ENCODE data around the gene CACNA1S. TPM values are rescaled to one million over a fixed set of nuclear protein-coding genes. Genes with fewer than 3 reads are reported as not detected.

The CACNA1S gene
- total RNA-seq, 1 donor from 2014 or later = 0.55 TPM

GRCh38 chr1:201154389-201155165 is 42.4 kb upstream of the CACNA1S start, which contains the start of gene TMEM9:
Gene TMEM9, minus strand, starts transcription at chr1:201154474. Its CDS starts 551 bp downstream, at chr1:201153923.
- no peaks in the 10 kb centered on the region for H3K27me3 ChIP-seq
- no peaks in the 10 kb centered on the region for H3K9me3 ChIP-seq
- peaks cover 13% of the 10 kb centered on the region for H3K4me1 ChIP-seq
- H3K4me3 ChIP-seq = peak within 1 kb of the TSS; percentile 82
- DNase-seq = peak; percentile 97
- H3K36me3 ChIP-seq = peaks cover 8% of the 10 kb centered on the region
- TF ChIP-seq, protein P1, sequence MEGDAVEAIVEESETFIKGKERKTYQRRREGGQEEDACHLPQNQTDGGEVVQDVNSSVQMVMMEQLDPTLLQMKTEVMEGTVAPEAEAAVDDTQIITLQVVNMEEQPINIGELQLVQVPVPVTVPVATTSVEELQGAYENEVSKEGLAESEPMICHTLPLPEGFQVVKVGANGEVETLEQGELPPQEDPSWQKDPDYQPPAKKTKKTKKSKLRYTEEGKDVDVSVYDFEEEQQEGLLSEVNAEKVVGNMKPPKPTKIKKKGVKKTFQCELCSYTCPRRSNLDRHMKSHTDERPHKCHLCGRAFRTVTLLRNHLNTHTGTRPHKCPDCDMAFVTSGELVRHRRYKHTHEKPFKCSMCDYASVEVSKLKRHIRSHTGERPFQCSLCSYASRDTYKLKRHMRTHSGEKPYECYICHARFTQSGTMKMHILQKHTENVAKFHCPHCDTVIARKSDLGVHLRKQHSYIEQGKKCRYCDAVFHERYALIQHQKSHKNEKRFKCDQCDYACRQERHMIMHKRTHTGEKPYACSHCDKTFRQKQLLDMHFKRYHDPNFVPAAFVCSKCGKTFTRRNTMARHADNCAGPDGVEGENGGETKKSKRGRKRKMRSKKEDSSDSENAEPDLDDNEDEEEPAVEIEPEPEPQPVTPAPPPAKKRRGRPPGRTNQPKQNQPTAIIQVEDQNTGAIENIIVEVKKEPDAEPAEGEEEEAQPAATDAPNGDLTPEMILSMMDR (IDR thresholded peaks at IDR 0.05) = no peak
- intact Hi-C loops (cut with DNase I) = no loop called here
- peak within 1 kb of the TSS; percentile 86 for H3K27ac ChIP-seq
- peak; percentile 94 for ATAC-seq

GRCh38 chr1:201153474-201154388 is 41.5 kb upstream of the CACNA1S start:
- H3K4me1 ChIP-seq = peaks cover 13% of the 10 kb centered on the region
- peak; percentile 82 for ATAC-seq
- no peaks in the 10 kb centered on the region for H3K27me3 ChIP-seq
- TF ChIP-seq, protein P1 (IDR thresholded peaks at IDR 0.05) = no peak
- DNase-seq = no peak
- no peaks in the 10 kb centered on the region for H3K9me3 ChIP-seq
- peak overlapping the region; percentile 82 for H3K4me3 ChIP-seq
- intact Hi-C loops (cut with DNase I) = loop anchor here (2.0 kb wide), 1 partner anchor 29 kb away; no protein-coding TSS in a partner anchor
- H3K27ac ChIP-seq = peak overlapping the region; percentile 86
- H3K36me3 ChIP-seq = peaks cover 10% of the 10 kb centered on the region

GRCh38 chr1:201149400-201149799 is 37.2 kb upstream of the CACNA1S start:
- H3K4me1 ChIP-seq = peaks cover 9% of the 10 kb centered on the region
- no peak overlapping the region for H3K27ac ChIP-seq
- peak; percentile 7 for DNase-seq
- intact Hi-C loops (cut with DNase I) = no loop called here
- peaks cover 43% of the 10 kb centered on the region for H3K36me3 ChIP-seq
- TF ChIP-seq, protein P1 (IDR thresholded peaks at IDR 0.05) = peak; percentile 30
- no peaks in the 10 kb centered on the region for H3K27me3 ChIP-seq
- no peaks in the 10 kb centered on the region for H3K9me3 ChIP-seq
- ATAC-seq = peak; percentile 8
- H3K4me3 ChIP-seq = no peak overlapping the region

DNA sequence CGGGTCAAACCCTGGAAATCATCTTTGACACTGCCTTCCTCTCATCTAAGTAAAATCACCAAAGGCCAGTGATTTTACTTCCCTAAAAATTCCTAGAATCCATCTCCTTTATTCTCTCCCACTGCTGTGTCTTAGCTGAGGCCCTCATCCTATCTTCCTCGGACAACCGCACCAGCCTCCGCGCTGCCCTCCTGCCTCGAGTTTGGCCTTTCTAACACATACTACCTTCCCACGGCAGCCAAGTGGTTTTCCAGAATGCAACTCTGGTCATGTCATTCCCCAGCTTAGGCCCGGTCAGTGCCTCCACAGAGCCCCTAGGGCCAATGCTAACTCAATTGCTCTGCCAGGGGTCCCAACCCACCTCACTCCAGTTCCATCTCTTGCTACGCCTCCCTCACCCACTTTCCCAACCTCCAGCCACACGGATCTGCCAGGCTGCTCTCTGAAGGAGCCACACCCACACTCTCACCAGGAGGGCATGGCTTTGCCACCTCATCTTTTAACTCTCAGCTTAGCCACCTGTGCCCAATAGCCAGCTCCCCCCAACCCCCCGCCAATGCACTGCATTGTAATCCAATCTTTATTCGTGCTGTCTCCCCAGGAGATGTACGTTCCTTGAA is 35.3 kb upstream of the CACNA1S start:
- ATAC-seq = no peak

More for the DNA sequence above, 35.3 kb upstream of the CACNA1S start:
- Histone ChIP-seq H3K36me3 (peaks cover 62% of the 10 kb centered on the region), H3K4me1 (no peaks in the 10 kb centered on the region), H3K9me3 (no peaks in the 10 kb centered on the region), H3K27me3 (no peaks in the 10 kb centered on the region), H3K4me3 (no peak overlapping the region), H3K27ac (no peak overlapping the region)
- intact Hi-C loops (cut with DNase I) = no loop called here
- DNase-seq = peak; percentile 51
- TF ChIP-seq, protein P1 (IDR thresholded peaks at IDR 0.05) = no peak

All from upper lobe of right lung (tissue), 1 donor.